SKM-1 treated with dmso at 0.1 percent for 144 hours (cell line): ENCODE results near the gene NINL.
"Not testable (repeated sequence)": the region's sequence is repeated elsewhere in the genome, so short reads cannot be mapped to it uniquely, and the experiment has no call there.

Experiments
- DNase-seq: peaks from one replicate; lab custom pipeline; 2025; ENCODE audit not compliant: unreplicated experiment; lab: John Stamatoyannopoulos, UW

NINL gene

DNA sequence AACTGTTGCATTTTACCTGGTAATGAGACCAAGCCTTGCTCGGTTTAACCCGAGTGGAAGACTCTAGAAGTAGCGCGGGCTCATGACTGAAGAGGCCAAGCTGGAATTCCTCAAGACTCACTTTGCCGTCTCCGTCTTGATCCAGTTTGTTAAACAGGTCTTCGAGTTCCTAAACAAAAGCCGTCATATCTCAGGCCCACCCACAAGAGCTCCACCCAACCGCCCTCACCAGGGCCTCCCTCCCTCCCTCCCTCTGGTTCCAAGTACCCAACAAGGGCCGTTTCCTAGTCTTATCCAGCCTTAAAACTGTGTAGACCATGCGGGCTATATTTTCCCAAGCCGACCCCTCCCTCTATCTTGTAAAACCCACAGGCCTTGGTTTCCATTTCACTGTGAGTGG lies 81.4 kb downstream of the NINL start:
- no peak for DNase-seq

DNA sequence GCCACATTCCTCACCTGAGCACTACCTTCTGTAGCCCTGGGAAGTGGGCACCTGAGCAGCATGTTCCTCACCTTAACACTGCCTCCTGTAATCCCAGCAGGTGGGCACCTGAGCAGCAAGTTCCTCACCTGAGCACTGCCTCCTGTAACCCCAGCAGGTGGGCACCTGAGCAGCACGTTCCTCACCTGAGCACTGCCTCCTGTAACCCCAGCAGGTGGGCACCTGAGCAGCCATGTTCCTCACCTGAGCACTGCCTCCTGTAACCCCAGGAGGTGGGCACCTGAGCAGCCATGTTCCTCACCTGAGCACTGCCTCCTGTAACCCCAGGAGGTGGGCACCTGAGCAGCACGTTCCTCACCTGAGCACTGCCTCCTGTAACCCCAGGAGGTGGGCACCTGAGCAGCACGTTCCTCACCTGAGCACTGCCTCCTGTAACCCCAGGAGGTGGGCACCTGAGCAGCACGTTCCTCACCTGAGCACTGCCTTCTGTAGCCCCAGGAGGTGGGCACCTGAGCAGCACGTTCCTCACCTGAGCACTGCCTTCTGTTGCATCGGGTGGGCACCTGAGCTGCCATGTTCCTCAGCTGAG lies 82.2 kb downstream of the NINL start:
- DNase-seq: not testable (repeated sequence)

DNA sequence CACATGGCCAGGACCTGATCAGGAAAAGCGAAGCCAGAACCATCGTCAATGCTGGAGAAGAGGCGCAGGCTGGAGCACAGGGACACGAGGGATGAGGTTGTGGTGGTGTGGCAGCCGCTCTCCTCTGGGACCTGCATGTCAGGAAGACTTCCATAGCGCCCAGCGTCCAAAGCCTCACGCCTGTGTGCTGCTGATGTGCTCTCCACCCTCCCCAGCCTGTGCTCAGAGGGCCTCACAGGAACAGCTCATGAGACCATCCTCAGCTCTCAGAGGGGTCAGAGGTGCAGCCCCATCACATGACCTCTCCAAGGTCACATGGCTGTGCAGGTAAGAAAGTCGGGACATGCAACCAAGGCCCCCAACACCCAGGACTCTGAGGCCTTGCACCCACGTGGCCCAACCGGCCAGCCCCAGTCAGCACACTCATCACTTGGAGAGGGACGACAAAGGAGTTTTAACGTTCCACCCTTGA lies 84.4 kb downstream of the NINL start:
- DNase-seq: no peak

DNA sequence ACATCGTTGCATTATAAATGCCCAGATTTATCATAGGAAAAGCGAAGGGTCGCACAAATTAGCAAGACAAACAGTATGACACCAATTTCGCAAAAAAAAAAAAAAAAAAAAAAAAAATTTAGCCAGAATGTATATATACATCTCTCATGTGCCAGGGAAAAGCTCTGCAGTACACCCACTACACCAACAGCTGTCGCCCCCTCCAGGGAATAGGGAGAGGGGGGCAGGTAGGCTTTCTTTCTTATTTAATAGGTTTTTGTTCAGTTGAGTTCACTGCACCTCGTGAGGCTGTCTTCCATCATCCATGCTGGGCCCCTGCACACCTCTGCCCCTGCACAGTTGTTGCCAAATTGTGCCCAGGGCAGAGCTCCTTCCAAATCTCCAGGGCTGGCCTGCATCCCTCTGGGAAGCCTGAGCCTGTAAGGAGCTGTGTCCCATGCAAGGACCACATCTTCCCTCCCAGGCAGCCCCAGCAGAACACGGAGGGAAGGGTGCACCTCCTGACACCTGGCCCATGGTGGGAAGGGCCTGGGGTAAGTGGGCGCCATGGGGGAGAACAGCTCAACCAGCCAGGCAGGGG lies 85.4 kb downstream of the NINL start:
- no peak for DNase-seq

DNA sequence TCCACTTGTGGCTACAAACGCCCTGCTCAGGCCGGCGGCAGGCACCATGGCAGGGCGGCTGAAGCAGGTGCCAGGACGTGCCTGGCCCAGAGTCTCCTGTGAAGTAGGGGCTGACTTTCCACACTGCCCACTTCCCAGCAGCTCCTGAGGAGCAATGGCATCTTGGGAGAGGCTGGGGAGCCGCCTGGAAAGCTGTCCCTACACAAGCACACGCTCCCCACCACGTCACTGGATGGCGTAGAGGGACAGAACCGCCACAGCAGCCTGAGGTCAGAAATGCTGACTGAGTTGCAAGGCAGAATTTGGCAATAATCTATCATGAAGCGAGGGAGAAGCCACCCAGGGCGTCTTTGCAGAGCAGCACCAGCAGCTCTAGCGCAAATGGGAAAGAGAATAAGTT lies 86.3 kb downstream of the NINL start:
- no peak for DNase-seq

DNA sequence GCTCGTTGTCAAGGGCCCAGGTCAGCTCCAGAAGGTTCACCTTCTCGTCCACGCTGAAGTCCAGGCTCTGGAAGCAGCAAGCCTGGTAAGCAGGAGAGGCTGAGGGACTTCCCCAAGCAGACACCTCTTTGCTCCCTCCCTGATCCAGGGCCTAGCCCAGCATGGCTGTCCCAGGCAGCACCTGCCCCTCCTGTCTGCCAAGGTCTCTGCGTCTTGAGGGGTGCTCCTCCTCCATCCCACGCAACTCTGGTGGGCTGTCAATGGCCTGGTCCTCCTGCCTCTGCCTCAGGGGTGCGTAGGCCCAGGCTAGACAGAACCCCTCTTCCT lies 87.1 kb downstream of the NINL start:
- no peak for DNase-seq

DNA sequence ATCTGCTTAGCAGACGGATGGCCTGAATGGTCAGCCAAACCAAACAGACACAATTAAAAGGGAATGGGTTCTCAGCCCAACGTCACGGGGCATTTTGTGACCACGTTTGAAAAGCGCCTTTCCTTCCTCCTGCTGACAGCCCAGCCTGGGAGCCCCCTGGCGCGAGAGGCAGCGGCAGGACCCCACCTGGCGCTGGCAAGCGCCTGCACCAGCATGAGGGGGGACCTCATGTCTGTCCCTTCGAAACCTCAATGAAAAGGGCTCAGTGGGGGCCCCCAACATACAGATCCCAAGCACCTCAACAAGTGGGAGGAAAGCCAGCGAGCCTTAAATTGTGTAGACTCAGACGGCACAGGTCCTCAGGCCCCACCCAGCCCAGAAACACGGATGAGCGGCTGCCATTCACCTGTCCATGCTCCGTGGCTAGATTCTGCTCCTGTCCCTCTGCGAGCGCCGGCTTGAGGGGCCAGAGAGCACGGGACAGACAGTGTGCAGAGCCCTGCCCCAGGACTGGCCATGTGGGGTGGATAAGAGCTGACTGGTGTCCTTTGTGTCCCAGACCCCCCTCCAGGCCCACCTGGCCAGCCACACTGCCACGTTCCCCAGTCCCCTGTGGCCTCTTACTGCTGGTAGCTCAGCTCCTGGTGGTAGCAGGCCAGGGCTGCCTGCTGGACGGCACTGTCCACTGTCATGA lies 87.6 kb downstream of the NINL start:
- DNase-seq: no peak

DNA sequence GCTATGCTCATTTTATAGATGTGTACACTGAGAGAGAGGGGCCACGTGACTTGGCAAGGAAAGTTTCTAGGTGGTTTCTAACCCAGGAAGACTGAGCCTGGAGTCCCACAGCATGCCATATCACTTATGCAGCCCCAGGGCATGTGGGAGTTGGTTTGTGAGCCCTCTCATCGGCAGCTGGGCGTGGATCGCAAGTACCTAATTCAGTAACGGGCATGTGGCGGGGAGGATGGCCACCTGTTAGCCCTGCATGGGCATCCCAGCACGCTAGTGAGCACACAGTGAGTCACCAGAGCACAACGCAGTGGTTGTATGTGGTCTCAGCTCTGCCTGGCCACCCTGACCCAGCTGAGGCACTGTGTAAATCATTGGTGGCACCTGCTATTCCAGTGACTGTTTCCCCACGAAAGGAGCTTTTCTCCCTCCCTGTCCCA lies 88.3 kb downstream of the NINL start:
- no peak for DNase-seq

DNA sequence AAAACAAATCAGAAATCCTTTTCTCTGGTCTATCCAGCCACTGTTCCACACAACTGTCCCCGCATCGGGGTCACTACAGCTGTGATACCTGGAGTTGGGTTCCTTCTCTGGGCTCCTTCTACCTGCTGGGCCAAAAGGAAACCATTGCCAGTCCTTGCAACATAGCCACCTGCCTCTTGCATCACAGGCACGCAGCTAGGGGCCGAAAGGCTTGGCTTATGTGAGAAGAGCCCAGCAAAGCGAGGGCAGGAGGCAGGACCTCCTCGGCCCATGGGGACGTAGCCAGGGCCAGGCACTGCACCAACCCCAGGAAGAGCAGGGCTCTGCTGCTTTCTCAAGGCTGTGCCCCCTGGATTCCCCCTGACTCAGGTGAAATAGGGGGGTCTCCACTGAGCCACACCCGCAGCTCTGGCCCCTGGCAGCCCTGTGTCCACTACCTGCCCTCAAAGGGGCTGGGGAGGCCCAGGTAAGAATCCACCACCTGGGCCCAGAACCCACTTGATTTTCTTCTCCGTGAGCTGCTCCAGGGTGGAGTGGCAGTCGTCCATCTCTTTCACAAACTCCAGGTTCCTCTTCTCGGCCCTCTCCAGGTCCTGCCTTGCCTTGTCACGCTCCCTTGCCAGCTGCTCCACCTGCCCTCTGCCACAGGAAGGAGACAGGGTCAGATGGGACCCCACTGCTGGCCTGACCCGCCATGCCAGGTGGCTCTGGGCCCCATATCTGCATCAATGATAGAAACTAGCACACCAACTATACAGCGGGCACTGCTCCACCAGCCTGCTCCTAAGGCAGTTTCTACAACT lies 89.0 kb downstream of the NINL start:
- DNase-seq: no peak

DNA sequence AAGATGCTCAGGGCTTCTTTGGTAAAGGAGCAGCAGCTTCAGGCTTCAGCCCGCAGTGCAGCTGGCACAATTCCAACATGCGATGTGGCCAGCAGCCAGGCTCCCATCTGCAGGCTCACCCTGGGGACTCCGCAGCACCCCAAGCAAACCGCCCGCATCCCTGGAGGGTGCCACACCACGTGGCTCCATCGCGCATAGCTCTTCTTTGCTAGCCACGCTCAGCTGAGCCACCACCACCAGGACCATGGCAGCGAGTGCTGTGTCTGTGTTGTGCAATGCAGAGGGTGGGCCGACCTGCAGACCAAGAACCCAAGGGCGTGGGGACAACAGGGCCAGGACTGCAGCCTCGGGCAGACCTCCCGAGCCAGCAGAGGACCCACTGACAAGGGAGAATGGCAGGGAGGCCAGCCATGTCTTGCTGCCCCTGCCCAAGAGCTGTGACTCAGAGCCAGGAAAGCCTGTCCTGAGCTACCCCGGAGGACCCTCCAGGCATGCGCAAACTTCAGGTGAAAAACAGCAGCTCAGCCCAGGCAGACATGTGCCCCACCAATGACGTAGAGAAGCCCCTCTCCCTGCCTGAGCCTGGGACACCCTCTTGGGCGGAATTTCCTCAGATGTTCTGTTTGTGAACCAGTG lies 90.0 kb downstream of the NINL start:
- no peak for DNase-seq

DNA sequence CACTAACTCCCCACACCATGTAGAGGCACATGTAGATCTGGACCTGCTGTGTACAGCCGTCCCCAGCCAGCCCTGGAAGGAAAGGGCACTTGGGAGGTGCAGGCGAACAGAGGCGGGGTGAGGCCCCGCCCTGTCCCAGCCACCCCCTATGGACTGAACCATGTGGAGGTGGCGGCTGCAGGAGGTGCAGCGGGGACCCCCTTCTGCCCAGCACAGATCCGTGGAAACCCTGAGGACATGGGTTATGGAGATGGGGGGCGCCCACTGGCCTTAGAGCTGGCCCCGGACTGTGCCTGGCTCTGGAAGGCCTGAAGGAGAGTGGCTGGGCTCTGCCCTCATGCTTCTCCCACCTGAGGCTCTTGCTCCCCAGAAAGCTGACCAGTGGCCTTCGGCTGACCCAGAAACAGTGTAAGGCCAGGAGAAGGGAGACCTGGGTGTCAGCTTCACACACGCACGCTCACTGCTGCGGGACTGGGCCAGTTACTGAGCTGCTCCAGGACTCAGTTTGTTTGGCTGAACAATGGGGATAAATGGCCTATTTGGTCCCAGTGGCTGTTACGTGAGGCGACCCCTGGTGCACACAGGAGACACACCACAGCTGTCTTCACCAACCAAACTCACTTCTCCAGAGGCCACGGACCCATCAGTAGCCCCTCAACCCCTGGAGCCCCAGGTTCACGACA lies 90.7 kb downstream of the NINL start:
- DNase-seq: no peak

DNA sequence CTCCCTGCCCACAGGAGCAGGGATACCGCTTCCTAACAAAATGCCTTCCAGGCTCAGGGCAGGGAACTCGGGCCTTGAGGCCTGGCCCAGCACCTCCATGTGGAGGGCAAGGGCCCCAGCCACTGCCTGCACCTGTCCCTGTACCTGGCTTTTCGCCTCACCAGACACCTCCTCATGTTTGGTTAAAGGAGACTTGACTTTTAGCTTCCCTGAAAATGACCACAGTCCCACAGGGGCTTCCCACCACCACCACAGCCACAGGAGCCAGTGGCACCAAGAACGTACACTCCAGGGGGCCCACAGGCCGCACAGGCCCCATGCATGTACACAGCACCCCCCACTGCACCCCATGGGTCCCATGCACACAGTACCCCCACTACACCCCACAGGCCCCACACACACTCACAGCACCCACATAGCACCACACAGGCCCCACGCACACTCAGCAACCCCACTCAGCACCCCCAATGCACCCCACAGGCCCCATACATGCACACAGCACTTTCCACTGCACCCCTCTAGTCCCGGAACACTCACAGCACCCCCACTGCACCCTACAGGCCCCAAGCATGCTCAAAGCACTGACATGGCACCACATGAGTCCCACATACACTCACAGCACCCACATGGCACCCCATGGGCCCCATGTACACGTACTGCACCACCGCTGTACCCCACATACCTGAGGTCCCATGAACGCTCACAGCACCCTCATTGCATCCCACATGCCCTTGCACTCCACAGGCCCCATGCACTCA lies 91.4 kb downstream of the NINL start:
- no peak for DNase-seq

DNA sequence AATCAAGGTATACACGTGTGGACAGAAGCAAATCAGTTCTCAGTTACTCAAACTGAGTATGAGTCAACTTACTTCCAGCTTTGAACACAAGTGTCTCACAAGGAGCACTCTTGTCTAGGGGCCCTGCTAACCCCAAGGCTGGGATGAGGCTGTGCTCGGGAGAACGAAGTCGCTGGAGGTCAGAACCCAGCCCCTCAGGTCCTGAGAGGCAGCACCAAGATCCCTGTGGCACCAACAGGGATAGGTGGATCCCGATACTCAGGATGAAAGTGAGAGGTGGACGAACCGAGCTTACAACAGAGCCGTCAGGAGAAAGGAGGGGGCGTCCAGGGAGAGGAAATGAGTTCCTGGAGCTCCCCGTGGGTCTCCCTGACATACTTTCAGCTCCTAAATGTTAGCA lies 92.2 kb downstream of the NINL start:
- DNase-seq: no peak

DNA sequence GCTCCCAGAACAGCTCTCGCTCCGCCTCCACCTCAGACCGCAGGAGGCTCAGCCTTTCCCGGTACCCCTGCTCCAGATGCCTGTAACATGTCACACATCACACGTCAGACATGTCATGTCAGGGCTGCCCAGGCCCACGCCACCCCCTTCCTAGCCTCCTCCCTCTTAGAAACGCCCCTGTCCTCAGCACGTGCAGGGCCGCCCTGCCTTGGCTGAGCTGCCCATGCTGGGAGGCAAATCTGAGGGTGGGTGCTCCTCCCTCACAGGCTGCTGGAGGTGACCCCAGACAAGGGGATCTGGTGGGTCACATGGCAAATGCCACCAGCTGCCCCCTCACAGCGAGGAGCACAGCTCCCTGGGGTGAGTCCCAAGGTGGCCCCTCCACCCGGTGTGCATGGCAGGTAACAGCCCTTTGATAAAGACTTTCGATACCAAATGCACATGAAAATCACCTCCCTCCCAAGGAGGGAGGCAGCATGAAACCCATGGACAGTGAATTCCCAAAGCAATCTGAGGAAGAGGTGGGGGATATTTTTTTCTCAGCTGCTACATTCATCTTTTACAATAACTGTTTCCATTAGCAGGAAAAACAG lies 93.8 kb downstream of the NINL start:
- DNase-seq: no peak

DNA sequence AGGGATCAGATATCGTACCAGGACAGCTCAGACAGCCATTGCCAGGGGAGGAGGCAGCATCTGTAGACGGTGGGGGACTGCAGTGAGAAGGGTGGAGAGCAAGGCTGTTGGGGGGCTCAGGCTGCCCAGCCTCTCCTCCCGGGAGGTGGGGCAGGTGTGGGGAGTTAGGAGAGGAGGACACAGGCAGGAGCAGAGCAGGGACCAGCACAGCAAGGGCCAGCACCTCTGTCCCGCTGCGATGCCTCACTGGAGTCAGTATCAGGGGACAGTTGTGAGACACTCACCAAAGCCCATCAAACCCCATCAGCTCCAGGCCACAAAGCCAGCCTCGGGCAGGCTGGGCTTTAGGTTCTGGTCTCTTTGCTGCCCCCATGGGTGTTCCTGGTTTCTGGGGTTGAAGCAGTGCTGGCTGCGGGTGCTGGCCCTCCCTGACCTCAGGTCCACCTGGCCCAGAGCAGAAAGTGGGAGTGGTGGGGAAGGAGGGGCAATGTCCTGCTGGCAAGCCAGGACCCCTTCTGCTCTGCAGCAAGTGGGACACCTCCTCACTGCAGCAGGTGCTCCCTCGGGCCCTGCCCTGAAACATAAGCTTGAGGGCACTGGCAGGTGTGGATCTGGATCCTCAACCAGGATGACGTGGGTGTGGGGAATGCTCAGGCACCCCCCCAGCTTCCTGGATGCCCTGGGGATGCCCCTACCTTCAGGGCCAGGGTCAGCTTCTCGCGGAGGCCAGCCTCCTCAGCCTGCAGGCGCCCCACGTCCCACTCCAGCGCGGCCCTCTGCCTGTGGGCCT lies 94.5 kb downstream of the NINL start:
- no peak for DNase-seq

DNA sequence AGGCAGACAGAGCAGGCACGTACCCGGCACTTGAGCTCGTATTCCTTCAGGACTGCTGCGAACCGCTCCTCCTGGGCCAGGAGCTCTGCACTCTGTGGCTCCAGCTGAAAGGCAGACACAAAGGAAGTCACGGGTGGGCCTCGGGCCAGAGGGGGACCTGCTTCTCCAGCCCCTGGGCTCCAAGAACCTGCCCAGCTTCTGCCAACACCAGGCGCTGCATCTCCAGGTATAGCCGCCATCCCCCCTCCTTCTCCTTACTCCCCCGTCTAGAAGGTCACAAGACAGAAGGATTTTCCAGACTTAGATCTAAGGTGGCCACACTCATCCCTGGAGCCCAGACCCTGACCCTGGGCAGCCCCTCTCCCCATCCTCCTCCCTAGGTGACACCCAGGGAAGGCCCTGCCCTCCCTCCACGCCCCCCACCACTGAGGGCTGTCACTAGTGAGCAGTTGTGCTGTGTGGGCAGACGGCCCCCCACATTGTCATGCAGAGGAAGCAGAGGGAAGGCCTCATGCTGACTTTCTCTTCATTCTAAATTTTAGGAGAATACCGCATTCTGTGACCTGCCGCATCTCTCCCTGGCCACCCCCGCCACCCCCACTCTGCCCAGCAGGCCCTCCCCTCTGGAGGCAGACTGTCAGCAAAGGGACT lies 96.0 kb downstream of the NINL start:
- DNase-seq: no peak

DNA sequence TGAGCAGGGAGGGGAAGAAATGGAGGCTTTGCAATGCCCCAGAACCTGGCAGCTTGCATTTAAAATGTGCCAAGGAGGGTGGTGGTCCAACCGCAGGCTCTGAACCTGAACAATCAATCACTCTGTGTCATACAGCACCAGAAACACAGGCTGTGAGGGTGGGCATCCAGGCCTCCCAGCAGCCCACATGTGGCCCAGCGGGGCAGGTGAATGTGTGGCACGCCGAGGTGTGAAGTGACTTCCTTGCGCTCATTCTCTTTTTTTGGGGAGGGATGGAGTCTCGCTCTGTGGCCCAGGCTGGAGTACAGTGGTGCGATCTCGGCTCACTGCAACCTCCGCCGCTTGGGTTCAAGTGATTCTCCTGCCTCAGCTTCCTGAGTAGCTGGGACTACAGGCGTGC lies 97.4 kb downstream of the NINL start:
- no peak for DNase-seq

DNA sequence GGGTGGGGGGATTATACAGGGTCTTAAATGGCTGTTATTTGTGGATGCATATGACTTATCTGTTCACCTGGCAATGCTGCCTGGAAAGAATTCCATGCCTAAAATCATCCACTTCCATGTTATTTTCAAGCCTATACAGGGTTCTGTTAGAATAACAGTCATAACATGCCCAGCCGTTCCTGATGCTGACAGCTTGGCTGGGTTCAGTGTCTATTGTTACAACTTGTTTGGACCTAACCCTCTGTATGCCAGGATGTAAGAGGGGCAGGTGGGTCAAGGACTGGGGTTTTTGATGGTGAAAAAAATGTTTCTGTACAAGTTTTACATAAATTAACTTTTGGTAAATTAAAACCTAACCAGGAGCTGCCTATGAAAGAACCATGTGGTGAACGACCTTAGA lies 98.0 kb downstream of the NINL start:
- DNase-seq: no peak

DNA sequence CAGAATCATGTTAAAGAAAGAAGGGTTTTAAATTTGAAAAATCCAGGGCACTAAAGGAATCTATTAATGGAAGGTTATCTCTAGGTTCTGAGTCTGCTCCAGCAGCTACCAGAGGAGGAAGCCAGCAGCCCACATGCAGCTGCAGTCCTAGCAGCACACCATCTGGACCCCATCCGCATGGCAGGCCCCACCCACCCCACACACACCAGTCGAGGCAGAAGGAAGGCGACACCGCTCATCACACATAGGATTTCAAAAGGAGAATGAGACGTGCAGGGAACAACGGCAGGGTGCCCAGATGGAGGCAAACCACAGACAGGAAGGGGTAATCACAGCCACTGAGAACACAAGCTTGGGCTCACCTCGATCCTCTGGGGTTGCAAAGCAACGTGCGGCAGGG lies 99.0 kb downstream of the NINL start:
- no peak for DNase-seq
